IMR-90 (cell line): ENCODE results near the gene GRK5. TPM values are rescaled to one million over a fixed set of nuclear protein-coding genes. Genes with fewer than 3 reads are reported as not detected.

Source experiments
- ATAC-seq: fragments of 200-7000 bp; cut with Tn5 transposase; 2 replicates; pipeline ENCODE4 v1.9.1; 2020; ENCODE audit warnings: low read depth, mild to moderate bottlenecking, moderate library complexity
- BruUV-seq: library from RNA; stranded (reverse); fragments of 400-500 nt; replicated peaks from 2 replicates; lab custom pipeline; 2021; lab: Mats Ljungman, UMichigan
- CTCF ChIA-PET: fragments of 300-600 bp; formaldehyde crosslinking; extraction: SDS; loops from one replicate; lab custom pipeline; 2021; ENCODE audit warnings: antibody characterized with exemption; lab: Yijun Ruan, JAX
- POLR2A ChIA-PET: fragments of 300-600 bp; sonication (Branson Sonifier 250); formaldehyde crosslinking; loops from one replicate; lab custom pipeline; 2022; ENCODE audit warnings: antibody characterized with exemption; ENCODE audit not compliant: unreplicated experiment; lab: Charles Lee
- DNase-seq: peaks from one replicate; pipeline ENCODE4 v3.0.0; 2013
- H2AFZ ChIP-seq: replicated peaks from 2 replicates; pipeline ENCODE3; 2013; ENCODE audit warnings: low read length, mild to moderate bottlenecking; ENCODE audit not compliant: poor library complexity
- H2AK5ac ChIP-seq: 2 replicates; pipeline ENCODE4 v1.6.1; 2013; ENCODE audit warnings: low read depth, low read length, inconsistent platforms
- H2AK9ac ChIP-seq: replicated peaks from 2 replicates; pipeline ENCODE3; 2013; ENCODE audit warnings: mild to moderate bottlenecking, low read depth, low read length, moderate library complexity; ENCODE audit not compliant: poor library complexity
- H2BK120ac ChIP-seq: 2 replicates; pipeline ENCODE4 v1.6.1; 2013; ENCODE audit warnings: low read depth, low read length, inconsistent platforms
- H2BK15ac ChIP-seq: 3 replicates; pipeline ENCODE4 v1.6.1; 2013; ENCODE audit warnings: low read depth, low read length, inconsistent platforms
- H2BK20ac ChIP-seq: 2 replicates; pipeline ENCODE4 v1.6.1; 2013; ENCODE audit warnings: low read depth, mild to moderate bottlenecking, inconsistent platforms, low read length, moderate library complexity
- H2BK5ac ChIP-seq: 2 replicates; pipeline ENCODE4 v1.6.1; 2013; ENCODE audit warnings: mild to moderate bottlenecking, low read depth, low read length, inconsistent platforms; ENCODE audit not compliant: poor library complexity, severe bottlenecking
- H3K14ac ChIP-seq: replicated peaks from 2 replicates; pipeline ENCODE4 v1.6.1; 2013; ENCODE audit warnings: low read depth, low read length, inconsistent platforms
- H3K18ac ChIP-seq: 2 replicates; pipeline ENCODE4 v1.6.1; 2013; ENCODE audit warnings: low read depth, low read length, control low read depth
- H3K23ac ChIP-seq: 2 replicates; pipeline ENCODE4 v1.6.1; 2013; ENCODE audit warnings: low read depth, low read length, inconsistent platforms
- H3K27ac ChIP-seq: 2 replicates; pipeline ENCODE4 v1.5.1; 2013; ENCODE audit warnings: mild to moderate bottlenecking, control low read depth, low read length; ENCODE audit not compliant: insufficient read depth
- H3K27me3 ChIP-seq: 2 replicates; pipeline ENCODE4 v1.6.1; 2013; ENCODE audit warnings: low read length; ENCODE audit not compliant: control insufficient read depth, insufficient read depth
- H3K36me3 ChIP-seq: 2 replicates; pipeline ENCODE4 v1.6.1; 2013; ENCODE audit warnings: low read length, mixed read lengths; ENCODE audit not compliant: control insufficient read depth, insufficient read depth
- H3K4ac ChIP-seq: 2 replicates; pipeline ENCODE4 v1.6.1; 2013; ENCODE audit warnings: low read depth, low read length, inconsistent platforms
- H3K4me1 ChIP-seq: 2 replicates; pipeline ENCODE4 v1.6.1; 2013; ENCODE audit warnings: low read length, mixed read lengths; ENCODE audit not compliant: control insufficient read depth, insufficient read depth
- H3K4me2 ChIP-seq: 2 replicates; pipeline ENCODE4 v1.6.1; 2013; ENCODE audit warnings: low read depth, mild to moderate bottlenecking, control low read depth, low read length, moderate library complexity
- H3K4me3 ChIP-seq: 2 replicates; pipeline ENCODE4 v1.5.1; 2013; ENCODE audit warnings: low read depth, mild to moderate bottlenecking, control low read depth, low read length, moderate library complexity; ENCODE audit not compliant: insufficient read depth
- H3K56ac ChIP-seq: 2 replicates; pipeline ENCODE4 v1.6.1; 2013; ENCODE audit warnings: low read length, inconsistent platforms; ENCODE audit not compliant: insufficient read depth; ENCODE audit errors: extremely low read depth
- H3K79me1 ChIP-seq, 2 experiments: 2 replicates each; pipeline ENCODE4 v1.6.1; 2013; ENCODE audit warnings: low read length in 2 of 2, inconsistent platforms in 1 of 2, low read depth in 1 of 2
- H3K9ac ChIP-seq: 2 replicates; pipeline ENCODE4 v1.6.1; 2013; ENCODE audit warnings: low read depth, low read length, control low read depth
- H3K9me1 ChIP-seq: 2 replicates; pipeline ENCODE4 v1.6.1; 2013; ENCODE audit warnings: low read length, inconsistent platforms; ENCODE audit not compliant: insufficient read depth
- H3K9me3 ChIP-seq: 2 replicates; pipeline ENCODE4 v1.6.1; 2013; ENCODE audit warnings: low read length; ENCODE audit not compliant: control insufficient read depth, insufficient read depth
- H4K20me1 ChIP-seq: 2 replicates; pipeline ENCODE4 v1.6.1; 2013; ENCODE audit warnings: low read length, inconsistent platforms; ENCODE audit not compliant: insufficient read depth
- H4K5ac ChIP-seq: 2 replicates; pipeline ENCODE4 v1.6.1; 2013; ENCODE audit warnings: mild to moderate bottlenecking, low read depth, low read length, control low read depth
- H4K8ac ChIP-seq, 2 experiments: 2 replicates each; pipeline ENCODE4 v1.6.1; 2013; ENCODE audit warnings: low read depth in 2 of 2, low read length in 2 of 2, control low read depth in 1 of 2, inconsistent platforms in 1 of 2
- H4K91ac ChIP-seq: 2 replicates; pipeline ENCODE4 v1.6.1; 2013; ENCODE audit warnings: low read depth, low read length, inconsistent platforms; ENCODE audit not compliant: insufficient read depth
- BHLHE40 ChIP-seq: fragments of 150-350 bp; IDR thresholded peaks from 2 replicates; pipeline ENCODE4 v1.6.1; 2016; ENCODE audit warnings: mild to moderate bottlenecking, low read depth, low read length
- MAZ ChIP-seq: IDR thresholded peaks from 2 replicates; pipeline ENCODE4 v1.6.1; 2012; ENCODE audit warnings: low read depth, mild to moderate bottlenecking, low read length, improper control_type of control experiment, moderate library complexity, borderline replicate concordance
- MXI1 ChIP-seq: IDR thresholded peaks from 2 replicates; pipeline ENCODE4 v1.6.1; 2012; ENCODE audit warnings: low read depth, mild to moderate bottlenecking, low read length, moderate library complexity, borderline replicate concordance
- RCOR1 ChIP-seq: IDR thresholded peaks from 2 replicates; pipeline ENCODE4 v1.6.1; 2012; ENCODE audit warnings: mild to moderate bottlenecking, low read length, improper control_type of control experiment; ENCODE audit not compliant: insufficient replicate concordance
- RFX5 ChIP-seq: IDR thresholded peaks from 2 replicates; pipeline ENCODE4 v1.8.0; 2012; ENCODE audit warnings: low read depth, mild to moderate bottlenecking, low read length, moderate library complexity
- SMC3 ChIP-seq: fragments of 150-350 bp; IDR thresholded peaks from 2 replicates; pipeline ENCODE4 v1.6.1; 2016; ENCODE audit warnings: low read depth, mild to moderate bottlenecking, antibody characterized with exemption, low read length, moderate library complexity
- WGBS, 2 experiments: methylation state at CpG; one replicate each; pipeline versions ENCODE4 v1.1.5 to v1.1.7; 2013; ENCODE audit warnings: missing lambda C conversion rate in 2 of 2; ENCODE audit not compliant: insufficient read length in 1 of 2; ENCODE audit errors: extremely low coverage in 2 of 2; 5-methylcytosine and 5-hydroxymethylcytosine counted together
- dilution Hi-C: fragments of 300-500 bp; cut with HindIII; formaldehyde crosslinking; loops from one replicate; pipeline ENCODE4 v1.14.3; 2018; ENCODE audit warnings: low sequenced_read_pairs; ENCODE audit not compliant: unreplicated experiment
- in situ Hi-C: fragments of 300-500 bp; cut with MboI; formaldehyde crosslinking; loops from 3 replicates; pipeline ENCODE4 v1.14.3; 2019; ENCODE audit warnings: low sequenced_read_pairs, inconsistent platforms, mixed read lengths
- intact Hi-C: fragments of 100-400 bp; cut with micrococcal nuclease; formaldehyde crosslinking; loops from 2 replicates; pipeline ENCODE4 v1.10.0; 2022
- polyA plus RNA-seq, 3 experiments: library from polyadenylated mRNA; depleted of rRNA; stranded (reverse); fragments of >200 nt; gene quantifications; 2 replicates each; pipeline ENCODE4 v1.2.3, GENCODE V29; 2012; ENCODE audit warnings: low replicate concordance in 1 of 3
- total RNA-seq: library from RNA; depleted of rRNA; stranded (reverse); fragments of >200 nt; gene quantifications from 2 replicates; pipeline ENCODE4 v1.2.3, GENCODE V29; 2012
- TF ChIP-seq, protein P1 (sequence below): fragments of 150-350 bp; IDR thresholded peaks from 2 replicates; pipeline ENCODE4 v1.6.1; 2016; ENCODE audit warnings: low read depth, mild to moderate bottlenecking, low read length, moderate library complexity, borderline replicate concordance
- TF ChIP-seq, protein P2 (sequence below): fragments of 150-350 bp; IDR thresholded peaks from 2 replicates; pipeline ENCODE4 v1.6.1; 2017; ENCODE audit warnings: mild to moderate bottlenecking, antibody characterized with exemption, low read length, low read depth

GRK5 gene
- total and polyA plus RNA-seq, 2 of the 4 experiments (the other 2 are of a cell fraction), result 12.9 to 16.3 TPM

GRCh38 chr10:119167041-119167440, 40.3 kb upstream of the GRK5 start:
- WGBS, 2 experiments, result 75 to 100% methylated on average over 1 to 4 of the region's 8 CpGs
- Histone ChIP-seq H3K14ac (no peak overlapping the region), H3K23ac (no peak overlapping the region), H3K27ac (no peak overlapping the region), H3K4me1 (peaks cover 6% of the 10 kb centered on the region), H2BK5ac (no peak overlapping the region), H4K91ac (no peak overlapping the region), H4K8ac (no peak overlapping the region), H3K9me3 (no peaks in the 10 kb centered on the region), H2AFZ (no peak overlapping the region), H2BK15ac (no peak overlapping the region), H2BK120ac (no peak overlapping the region), H3K79me1 (peaks cover 9 to 32% of the 10 kb centered on the region in 2 experiments), H3K56ac (no peak overlapping the region), H2AK5ac (no peak overlapping the region), H3K4me3 (no peak overlapping the region), H3K4ac (no peak overlapping the region), H4K20me1 (no peaks in the 10 kb centered on the region), H2BK20ac (no peak overlapping the region), H3K9ac (no peak overlapping the region), H4K5ac (no peak overlapping the region), H3K36me3 (peaks cover 23% of the 10 kb centered on the region), H3K4me2 (no peak overlapping the region), H2AK9ac (no peak overlapping the region), H3K9me1 (peaks cover 8% of the 10 kb centered on the region; the same call in 1 of the 2 replicates), H3K27me3 (no peaks in the 10 kb centered on the region), H3K18ac (no peak overlapping the region)
- TF ChIP-seq, protein P1, sequence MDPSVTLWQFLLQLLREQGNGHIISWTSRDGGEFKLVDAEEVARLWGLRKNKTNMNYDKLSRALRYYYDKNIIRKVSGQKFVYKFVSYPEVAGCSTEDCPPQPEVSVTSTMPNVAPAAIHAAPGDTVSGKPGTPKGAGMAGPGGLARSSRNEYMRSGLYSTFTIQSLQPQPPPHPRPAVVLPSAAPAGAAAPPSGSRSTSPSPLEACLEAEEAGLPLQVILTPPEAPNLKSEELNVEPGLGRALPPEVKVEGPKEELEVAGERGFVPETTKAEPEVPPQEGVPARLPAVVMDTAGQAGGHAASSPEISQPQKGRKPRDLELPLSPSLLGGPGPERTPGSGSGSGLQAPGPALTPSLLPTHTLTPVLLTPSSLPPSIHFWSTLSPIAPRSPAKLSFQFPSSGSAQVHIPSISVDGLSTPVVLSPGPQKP, result no peak
- TF ChIP-seq RCOR1, result no peak
- TF ChIP-seq, protein P2, sequence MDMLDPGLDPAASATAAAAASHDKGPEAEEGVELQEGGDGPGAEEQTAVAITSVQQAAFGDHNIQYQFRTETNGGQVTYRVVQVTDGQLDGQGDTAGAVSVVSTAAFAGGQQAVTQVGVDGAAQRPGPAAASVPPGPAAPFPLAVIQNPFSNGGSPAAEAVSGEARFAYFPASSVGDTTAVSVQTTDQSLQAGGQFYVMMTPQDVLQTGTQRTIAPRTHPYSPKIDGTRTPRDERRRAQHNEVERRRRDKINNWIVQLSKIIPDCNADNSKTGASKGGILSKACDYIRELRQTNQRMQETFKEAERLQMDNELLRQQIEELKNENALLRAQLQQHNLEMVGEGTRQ, result no peak
- TF ChIP-seq MAZ, result no peak
- TF ChIP-seq MXI1, result no peak
- no peak for TF ChIP-seq BHLHE40
- no peak for TF ChIP-seq SMC3
- no peak for TF ChIP-seq RFX5
- no TSS peak for BruUV-seq
- in situ Hi-C loops (no loop called here), intact Hi-C loops (no loop called here), dilution Hi-C loops (no loop called here)
- CTCF ChIA-PET, result no interaction called here
- DNase-seq (no peak), ATAC-seq (no peak)
- POLR2A ChIA-PET, result no interaction called here
